Spleen (tissue), 11 donors: ENCODE measurements around the gene TMEM132D. TPM values are rescaled to one million over a fixed set of nuclear protein-coding genes. Genes with fewer than 3 reads are reported as not detected.

Source experiments
- DNase-seq: peaks from one replicate; pipeline ENCODE4 v3.0.0-alpha.2; 2020
- H3K27ac ChIP-seq, 8 donors: fragments of 200-600 bp; sonication (generic) in 7 of 8; 1 replicate in 4 of 8; 2 replicates in 4 of 8; pipeline versions ENCODE4 v1.5.0 to v1.8.0; 2016 to 2021; ENCODE audit warnings: inconsistent platforms in 4 of 8, mild to moderate bottlenecking in 4 of 8, moderate library complexity in 1 of 8
- H3K27me3 ChIP-seq, 7 donors: fragments of 200-600 bp; sonication (generic) in 6 of 7; replicated peaks in 1 of 7; 1 replicate in 4 of 7; 2 replicates in 3 of 7; pipeline versions ENCODE4 v1.5.0 to v1.8.0; 2016 to 2021; ENCODE audit warnings: inconsistent platforms in 3 of 7, mild to moderate bottlenecking in 1 of 7
- H3K36me3 ChIP-seq, 6 donors: fragments of 200-600 bp; sonication (generic) in 5 of 6; 1 replicate in 4 of 6; 2 replicates in 2 of 6; pipeline versions ENCODE4 v1.5.0 to v1.8.0; 2016 to 2021; ENCODE audit warnings: inconsistent platforms in 2 of 6
- H3K4me1 ChIP-seq, 6 donors: fragments of 200-600 bp; sonication (generic) in 5 of 6; 1 replicate in 3 of 6; 2 replicates in 3 of 6; pipeline versions ENCODE4 v1.5.0 to v1.8.0; 2016 to 2021; ENCODE audit warnings: inconsistent platforms in 3 of 6
- H3K4me3 ChIP-seq, 8 donors: fragments of 200-600 bp; sonication (generic) in 7 of 8; 1 replicate in 4 of 8; 2 replicates in 4 of 8; pipeline versions ENCODE4 v1.5.0 to v1.8.0; 2016 to 2021; ENCODE audit warnings: inconsistent platforms in 4 of 8, mild to moderate bottlenecking in 4 of 8, moderate library complexity in 2 of 8
- H3K9me3 ChIP-seq, 8 donors: fragments of 200-600 bp; sonication (generic) in 7 of 8; 1 replicate in 4 of 8; 2 replicates in 4 of 8; pipeline versions ENCODE4 v1.5.0 to v1.8.0; 2016 to 2021; ENCODE audit warnings: inconsistent platforms in 4 of 8
- POLR2A ChIP-seq, 3 donors: fragments of 450-650 bp; IDR thresholded peaks; one replicate each; pipeline ENCODE4 v1.5.1; 2017; ENCODE audit warnings: antibody characterized with exemption in 3 of 3, mild to moderate bottlenecking in 1 of 3
- POLR2AphosphoS5 ChIP-seq, 3 donors: sonication (generic); formaldehyde crosslinking; IDR thresholded peaks; one replicate each; pipeline ENCODE4 v1.5.1; 2017; ENCODE audit warnings: antibody characterized with exemption in 3 of 3
- WGBS, 5 donors: extraction: QIAGEN DNeasy Blood & Tissue Kit in 3 of 5; methylation state at CpG; one replicate each; pipeline versions ENCODE4 v1.1.5 to v1.1.7; 2013 to 2018; 5-methylcytosine and 5-hydroxymethylcytosine counted together
- intact Hi-C: fragments of 100-400 bp; cut with DNase I; formaldehyde crosslinking; loops from one replicate; pipeline ENCODE4 v1.15.0; 2023; ENCODE audit warnings: low total_unique reads
- polyA plus RNA-seq, 3 donors: library from polyadenylated mRNA; stranded (reverse); fragments of 200-250 nt; gene quantifications; one replicate each; pipeline ENCODE4 v1.2.1, GENCODE V29; 2013
- total RNA-seq, 7 donors: library from RNA; depleted of rRNA in 3 of 7; stranded (reverse); fragments of >200 nt in 3 of 7; fragmentation: NEBNext Ultra II Directional in 4 of 7; extraction: Animal tissue kit (Norgen Biotek cat#: 25700) in 4 of 7; gene quantifications; one replicate each; pipeline versions ENCODE4 v1.1.0 to v1.2.1, GENCODE V29; 2016 to 2021
- TF ChIP-seq, protein P1 (sequence below), 11 experiments: fragments of 200-600 bp in 7 of 11; fragments of 450-650 bp in 4 of 11; sonication (generic) in 4 of 11; IDR thresholded peaks in 8 of 11; conservative IDR thresholded peaks in 3 of 11; 1 replicate in 7 of 11; 2 replicates in 4 of 11; pipeline versions ENCODE4 v1.4.0 to v1.8.0; 2016 to 2021; ENCODE audit warnings: antibody characterized with exemption in 11 of 11, inconsistent platforms in 4 of 11, mild to moderate bottlenecking in 1 of 11
- donor health status: healthy with polysubstance abuse.
- donor health status: DM: no; HTN: no; CAD: no; lungs with moderate emphysema.
- donor health status: DM: no; HTN: no; CAD: no.
- donor health status: Bipolar disorder and iron deficiency.
- donor health status: healthy.
- donor health status: DM: no; HTN: no; CAD: no.
- donor health status: DM: yes; HTN: yes; CAD: no.

Gene TMEM132D
- total and polyA plus RNA-seq, 10 donors = 0.03 TPM; not detected in 9

DNA sequence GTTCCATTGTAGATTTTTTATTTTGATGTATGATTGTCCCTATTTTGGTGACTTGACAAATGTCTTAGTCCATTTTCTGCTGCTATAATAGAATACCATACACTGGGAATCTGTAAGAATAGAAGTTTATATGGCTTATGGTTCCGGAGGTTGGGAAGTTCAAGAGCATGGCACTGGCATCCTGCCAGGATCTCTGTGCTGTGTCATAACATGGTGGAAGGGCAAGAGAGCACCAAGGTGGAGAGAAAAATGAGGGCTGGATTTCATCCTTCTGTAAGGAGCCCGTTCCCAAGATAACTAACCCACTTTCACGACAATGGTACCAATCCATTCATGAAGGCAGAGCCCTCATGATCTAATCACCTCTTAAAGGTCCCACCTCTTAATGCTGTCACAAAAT is 176.7 kb downstream of the TMEM132D start:
- Histone ChIP-seq H3K4me3 (no peak overlapping the region), H3K27ac (no peak overlapping the region), H3K36me3 (no peaks in the 10 kb centered on the region), H3K4me1 (no peaks in the 10 kb centered on the region), H3K9me3 (peaks cover 0 to 63% (median 11%) of the 10 kb centered on the region in 8 donors), H3K27me3 (no peaks in the 10 kb centered on the region)
- 86 to 92% (median 88%) methylated on average over 3 of the region's 3 CpGs for WGBS, 5 donors
- DNase-seq = no peak
- intact Hi-C loops = no loop called here
- TF ChIP-seq POLR2AphosphoS5 (IDR thresholded peaks at IDR 0.05) (no peak), POLR2A (IDR thresholded peaks at IDR 0.05) (no peak)
- TF ChIP-seq, protein P1, sequence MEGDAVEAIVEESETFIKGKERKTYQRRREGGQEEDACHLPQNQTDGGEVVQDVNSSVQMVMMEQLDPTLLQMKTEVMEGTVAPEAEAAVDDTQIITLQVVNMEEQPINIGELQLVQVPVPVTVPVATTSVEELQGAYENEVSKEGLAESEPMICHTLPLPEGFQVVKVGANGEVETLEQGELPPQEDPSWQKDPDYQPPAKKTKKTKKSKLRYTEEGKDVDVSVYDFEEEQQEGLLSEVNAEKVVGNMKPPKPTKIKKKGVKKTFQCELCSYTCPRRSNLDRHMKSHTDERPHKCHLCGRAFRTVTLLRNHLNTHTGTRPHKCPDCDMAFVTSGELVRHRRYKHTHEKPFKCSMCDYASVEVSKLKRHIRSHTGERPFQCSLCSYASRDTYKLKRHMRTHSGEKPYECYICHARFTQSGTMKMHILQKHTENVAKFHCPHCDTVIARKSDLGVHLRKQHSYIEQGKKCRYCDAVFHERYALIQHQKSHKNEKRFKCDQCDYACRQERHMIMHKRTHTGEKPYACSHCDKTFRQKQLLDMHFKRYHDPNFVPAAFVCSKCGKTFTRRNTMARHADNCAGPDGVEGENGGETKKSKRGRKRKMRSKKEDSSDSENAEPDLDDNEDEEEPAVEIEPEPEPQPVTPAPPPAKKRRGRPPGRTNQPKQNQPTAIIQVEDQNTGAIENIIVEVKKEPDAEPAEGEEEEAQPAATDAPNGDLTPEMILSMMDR (IDR thresholded peaks at IDR 0.05 in 8 of 11, conservative IDR thresholded peaks at IDR 0.05 in 3 of 11) = no peak

- DNase-seq = no peak
- 70 to 79% (median 75%) methylated on average over 8 of the region's 8 CpGs for WGBS, 5 donors
- TF ChIP-seq POLR2A (IDR thresholded peaks at IDR 0.05) = no peak
- no peak for TF ChIP-seq POLR2AphosphoS5 (IDR thresholded peaks at IDR 0.05)
- TF ChIP-seq, protein P1 (IDR thresholded peaks at IDR 0.05 in 8 of 11, conservative IDR thresholded peaks at IDR 0.05 in 3 of 11) = no peak
- peaks cover 0 to 52% (median 5%) of the 10 kb centered on the region in 8 donors for H3K9me3 ChIP-seq
- H3K4me3 ChIP-seq = no peak overlapping the region
- no peaks in the 10 kb centered on the region for H3K4me1 ChIP-seq
- H3K27ac ChIP-seq = no peak overlapping the region
- intact Hi-C loops = no loop called here
- H3K36me3 ChIP-seq = no peaks in the 10 kb centered on the region
- no peaks in the 10 kb centered on the region for H3K27me3 ChIP-seq
Observed at GRCh38 chr12:129723260-129723659, 180.6 kb downstream of the TMEM132D start.

DNA sequence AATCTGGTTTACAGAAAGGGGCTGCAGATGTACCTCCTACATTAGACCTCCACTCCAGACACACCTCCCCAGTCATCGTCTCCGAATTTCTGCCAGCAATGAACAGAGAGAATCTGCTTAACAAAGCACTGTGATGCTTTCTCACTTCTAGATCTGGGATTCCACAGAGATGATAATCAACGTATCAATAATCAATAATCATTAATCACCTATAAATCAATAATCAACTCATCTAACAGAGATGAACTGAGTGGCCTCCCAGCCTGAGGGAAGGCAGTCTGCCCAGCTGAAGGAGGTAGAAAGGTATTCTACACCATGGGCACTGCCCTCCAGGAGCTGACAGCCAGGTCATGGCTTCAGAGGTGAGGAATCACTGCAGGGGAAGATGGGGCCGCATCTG is 183.2 kb downstream of the TMEM132D start:
- TF ChIP-seq POLR2A (IDR thresholded peaks at IDR 0.05) = no peak
- TF ChIP-seq, protein P1 (IDR thresholded peaks at IDR 0.05 in 8 of 11, conservative IDR thresholded peaks at IDR 0.05 in 3 of 11) = no peak
- TF ChIP-seq POLR2AphosphoS5 (IDR thresholded peaks at IDR 0.05) = no peak
- no peak overlapping the region for H3K4me3 ChIP-seq
- no peaks in the 10 kb centered on the region for H3K27me3 ChIP-seq
- no peaks in the 10 kb centered on the region for H3K4me1 ChIP-seq
- intact Hi-C loops = no loop called here
- no peaks in the 10 kb centered on the region for H3K36me3 ChIP-seq
- H3K27ac ChIP-seq = no peak overlapping the region
- peaks cover 0 to 38% (median 3%) of the 10 kb centered on the region in 8 donors for H3K9me3 ChIP-seq
- WGBS, 5 donors = 68 to 90% (median 80%) methylated on average over 4 of the region's 4 CpGs
- no peak for DNase-seq

- DNase-seq = no peak
- intact Hi-C loops = no loop called here
- Histone ChIP-seq H3K27me3 (no peaks in the 10 kb centered on the region), H3K4me1 (no peaks in the 10 kb centered on the region), H3K36me3 (no peaks in the 10 kb centered on the region), H3K27ac (no peak overlapping the region), H3K4me3 (no peak overlapping the region), H3K9me3 (peaks cover 0 to 26% (median 0%) of the 10 kb centered on the region in 8 donors)
- 43 to 49% (median 44%) methylated on average over 3 of the region's 3 CpGs for WGBS, 5 donors
- TF ChIP-seq POLR2A (IDR thresholded peaks at IDR 0.05) (no peak), POLR2AphosphoS5 (IDR thresholded peaks at IDR 0.05) (no peak)
- TF ChIP-seq, protein P1 (IDR thresholded peaks at IDR 0.05 in 8 of 11, conservative IDR thresholded peaks at IDR 0.05 in 3 of 11) = no peak
Observed at GRCh38 chr12:129719416-129719815, 184.4 kb downstream of the TMEM132D start.
